PC-3 (cell line): ENCODE measurements around the gene IL31RA.

Experiments used
- CTCF ChIP-seq: fragments of 300-600 bp; sonication (generic); conservative IDR thresholded peaks from 2 replicates; pipeline ENCODE4 v1.5.1; 2017; ENCODE audit warnings: antibody characterized with exemption, low read depth, mild to moderate bottlenecking, low read length
- EZH2 ChIP-seq: fragments of 300-600 bp; sonication (generic); IDR thresholded peaks from one replicate; pipeline ENCODE4 v1.6.1; 2017; ENCODE audit warnings: antibody characterized with exemption, mild to moderate bottlenecking, low read length; ENCODE audit not compliant: unreplicated experiment
- EZH2phosphoT487 ChIP-seq: fragments of 300-600 bp; sonication (generic); IDR thresholded peaks from 2 replicates; pipeline ENCODE4 v1.6.1; 2018; ENCODE audit warnings: mild to moderate bottlenecking, antibody characterized with exemption, low read length, borderline replicate concordance

DNA sequence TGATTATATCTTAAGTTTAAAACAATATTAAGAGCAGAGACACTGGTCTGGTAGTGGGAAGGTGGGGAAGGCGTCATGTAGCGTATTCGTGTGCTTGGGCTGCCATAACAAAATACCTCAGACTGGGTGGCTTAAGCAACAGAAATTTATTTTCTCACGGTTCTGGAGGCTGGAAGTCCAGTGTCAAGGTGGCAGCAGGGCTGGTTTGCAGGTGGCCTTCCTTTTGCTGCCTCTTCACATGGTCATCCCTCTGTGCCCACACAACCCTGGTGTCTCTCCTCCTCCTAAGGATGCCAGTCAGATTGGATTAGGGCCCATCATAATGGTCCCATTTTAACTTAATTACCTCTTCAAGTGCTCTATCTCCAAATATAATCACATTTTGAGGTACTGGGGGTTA is 9.6 kb downstream of the IL31RA start:
- TF ChIP-seq EZH2 (no peak), CTCF (no peak), EZH2phosphoT487 (no peak)
